ENCODE measurements around the gene DDX50.

DNA sequence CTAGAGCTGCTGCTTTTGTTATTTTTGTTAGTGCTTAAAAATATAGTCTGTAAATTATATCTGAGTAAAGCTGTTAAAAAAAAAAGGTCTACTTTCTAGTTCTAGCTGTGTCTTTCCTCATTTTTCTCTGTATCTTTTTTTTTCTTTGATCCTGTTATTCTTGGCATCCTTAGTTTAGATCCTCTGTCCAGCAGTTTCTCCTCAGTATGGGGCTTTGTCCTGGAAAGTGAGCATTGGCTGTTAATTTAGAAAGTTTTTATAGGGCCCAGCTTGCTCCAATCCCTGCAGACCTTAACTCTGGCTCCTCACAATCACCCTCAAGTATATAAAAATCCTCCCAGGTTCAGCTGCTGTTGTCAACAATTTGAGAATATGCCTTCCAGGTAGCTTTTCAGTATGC is 23.5 kb downstream of the DDX50 start:
- TF ChIP-seq, protein P1, sequence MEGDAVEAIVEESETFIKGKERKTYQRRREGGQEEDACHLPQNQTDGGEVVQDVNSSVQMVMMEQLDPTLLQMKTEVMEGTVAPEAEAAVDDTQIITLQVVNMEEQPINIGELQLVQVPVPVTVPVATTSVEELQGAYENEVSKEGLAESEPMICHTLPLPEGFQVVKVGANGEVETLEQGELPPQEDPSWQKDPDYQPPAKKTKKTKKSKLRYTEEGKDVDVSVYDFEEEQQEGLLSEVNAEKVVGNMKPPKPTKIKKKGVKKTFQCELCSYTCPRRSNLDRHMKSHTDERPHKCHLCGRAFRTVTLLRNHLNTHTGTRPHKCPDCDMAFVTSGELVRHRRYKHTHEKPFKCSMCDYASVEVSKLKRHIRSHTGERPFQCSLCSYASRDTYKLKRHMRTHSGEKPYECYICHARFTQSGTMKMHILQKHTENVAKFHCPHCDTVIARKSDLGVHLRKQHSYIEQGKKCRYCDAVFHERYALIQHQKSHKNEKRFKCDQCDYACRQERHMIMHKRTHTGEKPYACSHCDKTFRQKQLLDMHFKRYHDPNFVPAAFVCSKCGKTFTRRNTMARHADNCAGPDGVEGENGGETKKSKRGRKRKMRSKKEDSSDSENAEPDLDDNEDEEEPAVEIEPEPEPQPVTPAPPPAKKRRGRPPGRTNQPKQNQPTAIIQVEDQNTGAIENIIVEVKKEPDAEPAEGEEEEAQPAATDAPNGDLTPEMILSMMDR (IDR thresholded peaks at IDR 0.05), result no peak
- no peak for TF ChIP-seq POLR2A (IDR thresholded peaks at IDR 0.05)
